ENCODE results near the gene HIP1R.
"Not testable (repeated sequence)": the region's sequence is repeated elsewhere in the genome, so short reads cannot be mapped to it uniquely, and the experiment has no call there.

The HIP1R gene

GRCh38 chr12:122834921-122835749, at the start of gene HIP1R:
Gene HIP1R (plus strand): TSS chr12:122835457. CDS start chr12:122835551, 94 bp downstream.
- no peak for FAIRE-seq
- DNase-seq (ENCODE audit: insufficient read length, low spot score), result peak; percentile 71

- FAIRE-seq (peak; percentile 56), DNase-seq (ENCODE audit: insufficient read length, low spot score) (no peak)
Observed at GRCh38 chr12:122785503-122785902, 49.8 kb upstream of the HIP1R start.

GRCh38 chr12:122788387-122788786, 46.9 kb upstream of the HIP1R start:
- DNase-seq (ENCODE audit: insufficient read length, low spot score) (no peak), FAIRE-seq (no peak)

- DNase-seq (ENCODE audit: insufficient read length, low spot score) (no peak), FAIRE-seq (no peak)
Observed at GRCh38 chr12:122789637-122790036, 45.6 kb upstream of the HIP1R start.

- FAIRE-seq, result no peak
- DNase-seq (ENCODE audit: insufficient read length, low spot score), result no peak
Observed at GRCh38 chr12:122790393-122791075, 44.7 kb upstream of the HIP1R start.

- FAIRE-seq, result peak; percentile 82
- no peak for DNase-seq (ENCODE audit: insufficient read length, low spot score)
Observed at GRCh38 chr12:122793685-122794106, 41.6 kb upstream of the HIP1R start.

- no peak for DNase-seq (ENCODE audit: insufficient read length, low spot score)
Observed at GRCh38 chr12:122795807-122796206, 39.5 kb upstream of the HIP1R start.

GRCh38 chr12:122799641-122800243, 35.5 kb upstream of the HIP1R start:
- DNase-seq (ENCODE audit: insufficient read length, low spot score), result no peak
- no peak for FAIRE-seq

More at GRCh38 chr12:122795807-122796206, 39.5 kb upstream of the HIP1R start:
- no peak for FAIRE-seq

GRCh38 chr12:122803937-122804336, 31.3 kb upstream of the HIP1R start:
- DNase-seq (ENCODE audit: insufficient read length, low spot score), result no peak
- FAIRE-seq, result no peak

- FAIRE-seq; DNase-seq (ENCODE audit: insufficient read length, low spot score): not testable (repeated sequence)
Observed at GRCh38 chr12:122804957-122805356, 30.3 kb upstream of the HIP1R start.

GRCh38 chr12:122807651-122808050, 27.6 kb upstream of the HIP1R start:
- no peak for DNase-seq (ENCODE audit: insufficient read length, low spot score)
- no peak for FAIRE-seq

GRCh38 chr12:122811777-122812176, 23.5 kb upstream of the HIP1R start:
- no peak for FAIRE-seq

GRCh38 chr12:122813310-122813713, 21.9 kb upstream of the HIP1R start:
- peak; percentile 44 for DNase-seq (ENCODE audit: insufficient read length, low spot score)
- FAIRE-seq, result peak; percentile 82

More at GRCh38 chr12:122811777-122812176, 23.5 kb upstream of the HIP1R start:
- no peak for DNase-seq (ENCODE audit: insufficient read length, low spot score)

GRCh38 chr12:122819209-122819785, 16.0 kb upstream of the HIP1R start:
- DNase-seq (ENCODE audit: insufficient read length, low spot score) (no peak), FAIRE-seq (peak; percentile 59)

GRCh38 chr12:122820138-122820537, 15.1 kb upstream of the HIP1R start:
- no peak for FAIRE-seq
- no peak for DNase-seq (ENCODE audit: insufficient read length, low spot score)

GRCh38 chr12:122820838-122821271, 14.4 kb upstream of the HIP1R start:
- peak; percentile 76 for FAIRE-seq
- no peak for DNase-seq (ENCODE audit: insufficient read length, low spot score)

GRCh38 chr12:122823429-122823828, 11.8 kb upstream of the HIP1R start:
- no peak for FAIRE-seq

GRCh38 chr12:122825773-122826724, 9.2 kb upstream of the HIP1R start:
- no peak for DNase-seq (ENCODE audit: insufficient read length, low spot score)
- FAIRE-seq, result peak; percentile 70

More at GRCh38 chr12:122823429-122823828, 11.8 kb upstream of the HIP1R start:
- no peak for DNase-seq (ENCODE audit: insufficient read length, low spot score)

GRCh38 chr12:122827258-122827657, 8.0 kb upstream of the HIP1R start:
- FAIRE-seq (no peak), DNase-seq (ENCODE audit: insufficient read length, low spot score) (no peak)

All from GM19239 (cell line).